CD14-positive monocyte (primary cell): ENCODE measurements around the gene ARSK. TPM values are rescaled to one million over a fixed set of nuclear protein-coding genes. Genes with fewer than 3 reads are reported as not detected.

Experiments
- DNase-seq, 3 donors: peaks; one replicate each; pipeline ENCODE4 v3.0.0-alpha.2; 2011 to 2022
- H2AFZ ChIP-seq: 2 replicates; pipeline ENCODE4 v1.6.0; 2012; ENCODE audit warnings: mild to moderate bottlenecking, low read depth, low read length, inconsistent platforms; ENCODE audit not compliant: insufficient read depth, poor library complexity, severe bottlenecking
- H3K27ac ChIP-seq, 2 donors: 1 replicate in 1 of 2; 2 replicates in 1 of 2; pipeline ENCODE4 v1.5.1; 2012 to 2013; ENCODE audit warnings: low read length in 2 of 2, control low read depth in 1 of 2, inconsistent platforms in 1 of 2, low read depth in 1 of 2, mild to moderate bottlenecking in 1 of 2
- H3K27me3 ChIP-seq, 2 donors: one replicate each; pipeline versions ENCODE4 v1.6.0 to v1.6.1; 2011 to 2013; ENCODE audit warnings: low read length in 2 of 2; ENCODE audit not compliant: control insufficient read depth in 2 of 2, insufficient read depth in 2 of 2
- H3K36me3 ChIP-seq, 2 donors: replicated peaks in 1 of 2; 1 replicate in 1 of 2; 2 replicates in 1 of 2; pipeline versions ENCODE4 v1.5.1 to v1.6.1; 2012 to 2013; ENCODE audit warnings: low read length in 2 of 2, control low read depth in 1 of 2, inconsistent platforms in 1 of 2, mild to moderate bottlenecking in 1 of 2; ENCODE audit not compliant: insufficient read depth in 2 of 2, control insufficient read depth in 1 of 2
- H3K4me1 ChIP-seq, 2 donors: 1 replicate in 1 of 2; 2 replicates in 1 of 2; pipeline versions ENCODE4 v1.5.1 to v1.6.1; 2012 to 2013; ENCODE audit warnings: low read length in 2 of 2, control low read depth in 1 of 2, inconsistent platforms in 1 of 2, mild to moderate bottlenecking in 1 of 2, moderate library complexity in 1 of 2; ENCODE audit not compliant: insufficient read depth in 2 of 2, control insufficient read depth in 1 of 2
- H3K4me2 ChIP-seq: replicated peaks from 2 replicates; pipeline ENCODE3; 2012; ENCODE audit warnings: low read length, moderate library complexity, mild to moderate bottlenecking; ENCODE audit not compliant: poor library complexity, severe bottlenecking; ENCODE audit errors: extremely low read depth
- H3K4me3 ChIP-seq, 3 experiments: fragments of 200-600 bp in 1 of 3; sonication (generic) in 1 of 3; replicated peaks in 1 of 3; 1 replicate in 2 of 3; 2 replicates in 1 of 3; pipeline ENCODE4 v1.5.1; 2011 to 2013; ENCODE audit warnings: low read length in 3 of 3, mild to moderate bottlenecking in 3 of 3, control low read depth in 2 of 3, low read depth in 2 of 3, inconsistent platforms in 1 of 3, moderate library complexity in 1 of 3
- H3K79me2 ChIP-seq: 2 replicates; pipeline ENCODE4 v1.6.0; 2012; ENCODE audit warnings: mild to moderate bottlenecking, control low read depth, inconsistent platforms, low read length, moderate library complexity; ENCODE audit not compliant: insufficient read depth
- H3K9ac ChIP-seq: 2 replicates; pipeline ENCODE4 v1.6.0; 2017; ENCODE audit warnings: low read length, mild to moderate bottlenecking; ENCODE audit not compliant: insufficient read depth, poor library complexity, severe bottlenecking
- H3K9me3 ChIP-seq, 2 donors: replicated peaks in 1 of 2; 1 replicate in 1 of 2; 2 replicates in 1 of 2; pipeline versions ENCODE4 v1.5.1 to v1.6.1; 2012 to 2013; ENCODE audit warnings: low read length in 2 of 2, control low read depth in 1 of 2; ENCODE audit not compliant: control insufficient read depth in 1 of 2, insufficient read depth in 1 of 2
- H4K20me1 ChIP-seq: 2 replicates; pipeline ENCODE4 v1.6.0; 2012; ENCODE audit warnings: mild to moderate bottlenecking, low read length, control low read depth, moderate library complexity; ENCODE audit not compliant: insufficient read depth
- H3K27ac Mint-ChIP-seq, 7 donors: one replicate each; pipeline ENCODE4 v1.8.0; 2020; ENCODE audit warnings: mild to moderate bottlenecking in 7 of 7, mixed read lengths in 7 of 7, moderate library complexity in 6 of 7, inconsistent platforms in 2 of 7
- H3K27me3 Mint-ChIP-seq, 3 donors: one replicate each; pipeline ENCODE4 v1.8.0; 2021 to 2022; ENCODE audit warnings: low read depth in 3 of 3, mild to moderate bottlenecking in 3 of 3, mixed read lengths in 3 of 3, moderate library complexity in 3 of 3, inconsistent platforms in 1 of 3
- H3K36me3 Mint-ChIP-seq, 2 donors: one replicate each; pipeline ENCODE4 v1.8.0; 2020; ENCODE audit warnings: mixed read lengths in 2 of 2, inconsistent platforms in 1 of 2, mild to moderate bottlenecking in 1 of 2
- H3K4me1 Mint-ChIP-seq: one replicate; pipeline ENCODE4 v1.8.0; 2020; ENCODE audit warnings: mild to moderate bottlenecking, mixed read lengths
- H3K4me3 Mint-ChIP-seq, 2 donors: one replicate each; pipeline ENCODE4 v1.8.0; 2020; ENCODE audit warnings: mild to moderate bottlenecking in 2 of 2, mixed read lengths in 2 of 2, moderate library complexity in 1 of 2
- H3K9me3 Mint-ChIP-seq, 7 donors: one replicate each; pipeline ENCODE4 v1.8.0; 2020 to 2022; ENCODE audit warnings: mixed read lengths in 7 of 7, mild to moderate bottlenecking in 6 of 7, moderate library complexity in 6 of 7, inconsistent platforms in 2 of 7
- CTCF ChIP-seq: fragments of 200-600 bp; IDR thresholded peaks from one replicate; pipeline ENCODE4 v1.8.0; 2022; ENCODE audit warnings: antibody characterized with exemption, mild to moderate bottlenecking
- WGBS: methylation state at CpG from one replicate; pipeline ENCODE4 v1.1.5; 2013; ENCODE audit warnings: missing lambda C conversion rate; ENCODE audit not compliant: insufficient coverage; 5-methylcytosine and 5-hydroxymethylcytosine counted together
- intact Hi-C, 2 donors: fragments of 100-400 bp; cut with micrococcal nuclease; formaldehyde crosslinking; loops; one replicate each; pipeline versions ENCODE4 v1.15.0 to v1.15.1; 2023
- polyA plus RNA-seq, 3 donors: library from polyadenylated mRNA; depleted of rRNA in 1 of 3; unstranded in 2 of 3; stranded (reverse) in 1 of 3; fragments of 300-500 nt in 2 of 3; fragments of >200 nt in 1 of 3; fragmentation: Illumina TruSeq in 2 of 3; gene quantifications; 1 replicate in 2 of 3; 2 replicates in 1 of 3; pipeline ENCODE4 v1.2.3, GENCODE V29; 2012 to 2021

Gene ARSK
- polyA plus RNA-seq, 3 donors, result 0.67 to 1.3 (median 1.3) TPM

GRCh38 chr5:95543017-95543705 lies 11.7 kb upstream of the ARSK start:
- WGBS, result no CpG with 5 or more reads among the region's 3 CpGs
- no peak overlapping the region for H2AFZ ChIP-seq
- H3K36me3 ChIP-seq, result peaks cover 82 to 93% of the 10 kb centered on the region in 2 donors
- no peak overlapping the region for H3K27ac ChIP-seq
- H4K20me1 ChIP-seq, result no peaks in the 10 kb centered on the region
- no peaks in the 10 kb centered on the region for H3K4me1 Mint-ChIP-seq
- H3K9me3 ChIP-seq, result no peaks in the 10 kb centered on the region
- H3K27ac Mint-ChIP-seq, result peak overlapping the region in 1 of 7 donors; percentile 7
- TF ChIP-seq CTCF, result no peak
- no peaks in the 10 kb centered on the region for H3K9me3 Mint-ChIP-seq
- no peak overlapping the region for H3K4me3 ChIP-seq
- H3K4me3 Mint-ChIP-seq, result no peak overlapping the region
- H3K4me2 ChIP-seq, result no peak overlapping the region
- H3K9ac ChIP-seq, result no peak overlapping the region
- no peaks in the 10 kb centered on the region for H3K27me3 Mint-ChIP-seq
- peaks cover 50 to 65% of the 10 kb centered on the region in 2 donors for H3K36me3 Mint-ChIP-seq
- no peaks in the 10 kb centered on the region for H3K4me1 ChIP-seq
- H3K79me2 ChIP-seq, result no peaks in the 10 kb centered on the region
- H3K27me3 ChIP-seq, result no peaks in the 10 kb centered on the region
- intact Hi-C loops, result no loop called here
- DNase-seq, result no peak

GRCh38 chr5:95549030-95549429 lies 5.9 kb upstream of the ARSK start:
- Mint-ChIP-seq H3K27me3 (no peaks in the 10 kb centered on the region), H3K27ac (no peak overlapping the region), H3K4me3 (no peak overlapping the region), H3K36me3 (peaks cover 37 to 42% of the 10 kb centered on the region in 2 donors), H3K9me3 (no peaks in the 10 kb centered on the region), H3K4me1 (peaks cover 14% of the 10 kb centered on the region)
- Histone ChIP-seq H3K9ac (no peak overlapping the region), H4K20me1 (peaks cover 4% of the 10 kb centered on the region), H3K4me3 (no peak overlapping the region), H3K4me2 (no peak overlapping the region), H3K4me1 (peaks cover 4 to 5% of the 10 kb centered on the region in 2 donors), H3K27me3 (no peaks in the 10 kb centered on the region), H3K9me3 (no peaks in the 10 kb centered on the region), H3K27ac (no peak overlapping the region), H3K79me2 (peaks cover 22% of the 10 kb centered on the region), H2AFZ (no peak overlapping the region), H3K36me3 (peaks cover 54 to 70% of the 10 kb centered on the region in 2 donors)
- DNase-seq, result no peak
- TF ChIP-seq CTCF, result no peak
- intact Hi-C loops, result no loop called here
